GM18505 (cell line): ENCODE data around the gene SPG7.

Experiments
- ATAC-seq: cut with Tn5 transposase; IDR thresholded peaks from one replicate; pipeline ENCODE4 v1.9.1; 2021; ENCODE audit not compliant: unreplicated experiment
- POLR2A ChIP-seq: IDR thresholded peaks from 4 replicates; pipeline ENCODE4 v1.6.1; 2011; ENCODE audit warnings: borderline replicate concordance; ENCODE audit not compliant: insufficient read depth, insufficient read length; ENCODE audit errors: extremely low read depth

SPG7 gene

DNA sequence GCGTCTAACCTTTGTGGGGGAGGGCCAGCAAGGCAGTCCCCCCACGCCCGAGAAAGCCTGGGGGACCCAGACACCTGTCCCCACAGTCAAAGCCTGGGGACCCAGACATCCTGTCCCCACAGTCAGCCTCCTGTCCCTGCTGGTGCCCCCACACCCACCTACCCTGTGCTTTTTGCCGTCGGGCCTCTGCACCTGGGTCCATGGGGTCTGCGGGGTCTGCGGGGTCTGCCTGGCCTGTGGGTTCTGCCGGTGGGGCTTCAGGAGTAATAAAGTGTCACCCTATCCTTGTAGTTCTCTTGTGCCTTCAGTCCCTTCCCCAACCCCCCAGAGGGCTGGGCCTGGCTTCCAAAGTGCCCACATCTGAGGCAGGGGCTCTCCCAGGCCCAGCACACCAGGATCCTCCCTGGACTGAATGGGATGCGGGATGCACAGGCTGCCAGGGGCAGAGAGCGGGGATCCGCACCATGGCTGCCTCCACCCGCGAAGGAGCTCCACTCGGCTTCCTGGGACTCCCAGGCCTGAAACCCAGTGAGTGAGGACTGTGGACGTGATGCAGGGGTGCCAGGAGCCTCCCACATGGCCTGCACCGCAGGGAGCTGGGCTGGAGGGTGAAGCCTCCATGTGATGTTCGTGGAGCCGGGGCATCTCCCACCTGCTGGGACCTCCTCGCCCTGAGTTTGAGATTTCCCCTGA lies 88.9 kb downstream of the SPG7 start:
- no peak for TF ChIP-seq POLR2A
- no peak for ATAC-seq

GRCh38 chr16:89598199-89598598 lies 90.0 kb downstream of the SPG7 start:
- TF ChIP-seq POLR2A = no peak
- ATAC-seq = no peak

DNA sequence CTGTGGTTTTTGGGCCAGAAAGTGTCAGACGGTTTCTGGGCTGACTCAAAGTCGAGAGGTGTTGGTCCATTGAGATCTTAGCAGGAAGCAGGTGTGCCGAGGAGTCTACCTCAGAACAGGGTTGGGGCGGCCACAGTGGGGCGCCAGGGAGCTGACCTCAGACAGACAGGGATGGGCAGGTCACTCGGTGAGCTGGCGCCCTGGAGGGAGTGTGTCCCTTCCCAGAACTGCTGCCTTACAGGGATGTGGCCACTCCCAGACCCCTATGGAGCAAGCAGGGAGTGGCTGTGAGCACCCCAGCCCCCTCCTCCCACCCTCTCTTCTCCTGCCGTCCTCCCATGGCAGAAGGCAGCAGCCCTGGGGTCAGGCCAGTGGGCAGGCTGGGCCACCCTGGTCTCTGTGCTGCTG lies 91.3 kb downstream of the SPG7 start:
- TF ChIP-seq POLR2A = no peak
- ATAC-seq = no peak

DNA sequence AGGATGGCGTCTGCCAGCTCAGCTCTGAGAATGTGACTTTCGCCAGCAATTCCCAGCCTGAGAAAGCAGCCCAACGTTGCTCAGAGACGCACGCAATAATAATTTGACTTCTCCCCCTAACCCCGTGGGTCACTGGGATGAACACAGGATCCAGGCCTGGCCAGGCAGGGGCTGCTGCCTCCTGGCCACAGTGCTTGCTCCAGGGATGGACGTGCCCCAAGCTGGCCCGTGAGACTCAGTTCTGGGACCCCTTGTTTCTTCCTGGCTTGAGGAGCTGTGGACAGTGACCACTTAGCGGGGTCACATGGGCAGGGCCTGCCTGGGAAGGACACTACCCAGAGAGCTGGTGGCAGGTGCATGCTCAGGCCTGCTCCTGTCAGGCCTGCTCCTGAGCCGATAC lies 91.7 kb downstream of the SPG7 start:
- ATAC-seq = no peak
- no peak for TF ChIP-seq POLR2A

DNA sequence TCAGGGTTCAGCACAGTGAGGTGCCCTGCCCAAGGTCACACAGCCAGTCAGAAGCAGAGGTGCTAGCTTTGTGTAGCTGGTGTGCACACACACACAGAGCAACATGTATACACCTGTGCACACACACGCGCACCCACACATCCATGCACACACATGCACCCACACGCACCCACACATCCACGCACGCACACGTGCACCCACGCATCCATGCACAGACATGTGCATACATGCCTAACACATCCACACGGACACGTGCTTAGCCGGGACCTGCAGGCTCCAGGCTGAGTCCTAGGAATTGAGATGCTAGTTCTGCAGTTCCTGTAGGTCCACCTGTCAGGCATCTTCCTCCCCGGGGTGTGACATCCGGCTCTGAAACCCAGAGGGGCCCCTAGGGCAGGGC lies 92.2 kb downstream of the SPG7 start:
- no peak for TF ChIP-seq POLR2A
- ATAC-seq = no peak

- no peak for TF ChIP-seq POLR2A
- no peak for ATAC-seq
Observed at GRCh38 chr16:89600956-89601355, 92.8 kb downstream of the SPG7 start.

GRCh38 chr16:89601906-89602272 lies 93.7 kb downstream of the SPG7 start:
- no peak for ATAC-seq

GRCh38 chr16:89602273-89602951 lies 94.2 kb downstream of the SPG7 start:
- no peak for ATAC-seq
- no peak for TF ChIP-seq POLR2A

More at GRCh38 chr16:89601906-89602272, 93.7 kb downstream of the SPG7 start:
- no peak for TF ChIP-seq POLR2A

GRCh38 chr16:89602952-89603590 lies 94.9 kb downstream of the SPG7 start:
- ATAC-seq = no peak
- no peak for TF ChIP-seq POLR2A

GRCh38 chr16:89604764-89605163 lies 96.6 kb downstream of the SPG7 start:
- ATAC-seq = no peak
- TF ChIP-seq POLR2A = no peak

DNA sequence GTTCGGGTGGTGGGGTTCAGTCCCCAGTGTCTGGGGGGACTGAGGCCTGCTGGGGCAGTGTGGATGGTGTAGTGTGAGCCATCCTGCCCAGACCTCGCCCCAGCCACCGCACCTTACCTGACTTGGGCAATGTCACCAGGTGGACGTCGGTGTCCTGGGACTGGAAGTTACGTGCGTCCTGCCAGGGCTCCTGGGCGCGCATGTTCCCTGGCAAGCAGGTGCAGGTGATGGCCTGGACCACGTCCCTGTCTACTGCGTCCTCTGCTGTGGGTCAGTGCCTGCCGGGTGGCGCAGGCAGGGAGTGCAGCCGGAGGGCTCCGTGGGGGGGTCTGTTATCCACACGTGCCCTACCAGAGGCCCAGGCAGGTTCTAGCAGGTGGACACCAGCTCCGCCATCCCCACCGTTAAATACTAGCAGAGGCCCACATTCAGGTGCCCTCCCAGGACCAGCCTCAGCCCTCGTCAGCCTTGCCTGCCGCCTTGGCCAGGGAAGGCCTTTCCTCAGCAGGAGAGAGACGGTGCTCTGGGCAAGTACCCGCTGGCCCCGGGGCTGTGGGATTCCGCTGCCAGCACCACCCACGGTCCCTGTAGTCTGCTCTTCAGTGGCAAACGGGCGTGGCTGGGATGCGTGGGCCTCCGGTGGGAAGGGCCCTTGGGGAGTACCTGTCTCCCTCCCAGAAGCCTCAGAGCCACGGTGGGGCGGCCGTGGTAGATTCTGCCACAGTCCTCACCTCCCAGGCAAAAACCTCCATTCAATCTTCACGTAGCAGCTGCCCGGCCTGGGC lies 97.2 kb downstream of the SPG7 start:
- TF ChIP-seq POLR2A = no peak
- no peak for ATAC-seq

DNA sequence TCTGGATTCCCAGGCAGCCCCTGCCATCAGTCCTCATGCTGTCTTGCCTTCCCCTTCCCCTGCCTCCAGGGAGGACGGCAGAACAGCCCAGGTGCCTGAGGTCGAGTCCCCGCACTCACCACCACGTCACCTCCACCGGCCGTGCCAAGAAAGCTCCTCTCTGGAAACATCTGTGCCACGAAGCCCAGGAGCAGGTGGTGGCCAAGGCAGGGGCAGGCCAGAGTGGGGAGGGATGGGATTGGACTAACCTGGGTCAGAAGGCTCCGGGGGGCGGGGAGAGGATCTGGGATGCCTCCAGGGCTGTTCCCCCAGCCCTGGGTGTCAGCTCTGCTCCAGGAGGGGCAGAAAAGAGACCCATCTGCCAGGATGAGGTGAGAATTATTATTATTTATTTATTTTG lies 97.8 kb downstream of the SPG7 start:
- no peak for ATAC-seq

More for the DNA sequence above, 97.8 kb downstream of the SPG7 start:
- TF ChIP-seq POLR2A = no peak
